ENCODE data around the gene CAMSAP2. TPM values are rescaled to one million over a fixed set of nuclear protein-coding genes. Genes with fewer than 3 reads are reported as not detected.

The CAMSAP2 gene
- polyA plus RNA-seq, 1 of the 3 experiments (the other 2 are of a cell fraction): 5.5 TPM

DNA sequence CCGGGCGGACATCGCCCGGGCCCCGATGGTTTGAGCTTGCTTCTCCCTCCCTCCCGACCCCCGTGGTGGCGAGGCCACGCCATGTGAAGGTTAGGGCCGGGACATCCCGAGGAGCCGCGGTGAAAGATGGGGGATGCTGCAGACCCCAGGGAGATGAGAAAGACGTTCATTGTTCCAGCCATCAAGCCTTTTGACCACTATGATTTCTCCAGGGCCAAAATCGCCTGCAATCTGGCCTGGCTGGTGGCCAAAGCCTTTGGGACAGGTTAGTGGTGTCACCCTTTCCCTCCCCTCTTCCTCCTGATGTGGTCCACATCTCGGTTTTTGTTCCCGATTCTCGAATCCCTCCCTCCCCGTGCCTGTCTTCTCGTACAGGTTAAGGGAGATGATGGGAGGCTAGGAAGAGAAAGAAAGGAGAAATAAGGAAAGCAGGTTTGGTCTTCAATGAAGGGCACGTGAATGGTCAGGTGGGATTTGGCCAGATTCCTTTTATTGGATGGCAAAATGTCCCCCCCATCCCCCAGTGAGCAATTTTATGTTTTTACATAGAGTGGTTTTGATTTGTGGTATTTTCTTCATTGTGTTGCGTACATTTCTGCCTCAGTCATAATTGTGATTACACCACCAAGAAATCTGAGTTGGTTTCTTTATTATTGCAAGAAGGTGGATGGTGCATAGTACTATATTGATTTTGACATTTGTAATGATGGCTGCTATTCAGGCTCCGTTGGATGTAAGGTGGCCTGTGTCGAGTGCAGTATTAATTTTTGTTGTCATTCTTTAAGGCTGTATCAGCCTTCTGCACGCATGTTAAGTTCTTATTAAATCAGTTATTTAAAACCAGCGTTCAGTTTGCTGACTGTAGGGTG lies 1.2 kb downstream of the CAMSAP2 start:
- peak overlapping the region; percentile 99 for H3K9ac ChIP-seq
- peaks cover 50% of the 10 kb centered on the region for H4K20me1 ChIP-seq (ENCODE audit: insufficient read depth)
- peak overlapping the region; percentile 66 to 98 for H3K4me3 ChIP-seq (ENCODE audit: low read depth in 2 of 2, low read length in 1 of 2)
- H3K79me2 ChIP-seq (ENCODE audit: insufficient read depth): peaks cover 54% of the 10 kb centered on the region
- peaks cover 6 to 21% of the 10 kb centered on the region in 2 experiments; a peak in 3 of 4 replicates for H3K4me1 ChIP-seq (ENCODE audit: control insufficient read depth in 1 of 2, insufficient read depth in 2 of 2, low read depth in 1 of 2, low read length in 1 of 2)
- H3K4me2 ChIP-seq: peak overlapping the region; percentile 92
- H3K36me3 ChIP-seq (replicated peaks in 1 of 2; ENCODE audit: control insufficient read depth in 1 of 2, insufficient read depth in 2 of 2, low read length in 1 of 2): peaks cover 0 to 9% of the 10 kb centered on the region in 2 experiments
- WGBS (ENCODE audit: low lambda C conversion rate): under 1% methylated on average over 23 of the region's 26 CpGs
- H3K9me2 ChIP-seq: no peaks in the 10 kb centered on the region
- H3K9me3 ChIP-seq: no peaks in the 10 kb centered on the region
- peaks cover 11% of the 10 kb centered on the region for H3F3A ChIP-seq (replicated peaks; ENCODE audit: insufficient read depth)
- H2AFZ ChIP-seq (ENCODE audit: low read depth): peak overlapping the region; percentile 66; the same call in 1 of the 2 replicates
- no peaks in the 10 kb centered on the region for H3K27me3 ChIP-seq (ENCODE audit: insufficient read depth)
- POLR2A ChIA-PET: interaction anchor here (0.6 to 3.7 kb wide), 3 partner anchors 11 to 115 kb away, joined by 3 to 20 read pairs (median 3); partner anchors contain the start of gene DDX59
- CTCF ChIA-PET: interaction anchor here (0.7 to 1.5 kb wide), 2 partner anchors 63 to 181 kb away, joined by 3 read pairs; no protein-coding TSS in a partner anchor
- no peak for DNase-seq
- peak overlapping the region; percentile 99 for H3K27ac ChIP-seq (ENCODE audit: low read depth in 2 of 2, low read length in 1 of 2)
- TF ChIP-seq, protein P1, sequence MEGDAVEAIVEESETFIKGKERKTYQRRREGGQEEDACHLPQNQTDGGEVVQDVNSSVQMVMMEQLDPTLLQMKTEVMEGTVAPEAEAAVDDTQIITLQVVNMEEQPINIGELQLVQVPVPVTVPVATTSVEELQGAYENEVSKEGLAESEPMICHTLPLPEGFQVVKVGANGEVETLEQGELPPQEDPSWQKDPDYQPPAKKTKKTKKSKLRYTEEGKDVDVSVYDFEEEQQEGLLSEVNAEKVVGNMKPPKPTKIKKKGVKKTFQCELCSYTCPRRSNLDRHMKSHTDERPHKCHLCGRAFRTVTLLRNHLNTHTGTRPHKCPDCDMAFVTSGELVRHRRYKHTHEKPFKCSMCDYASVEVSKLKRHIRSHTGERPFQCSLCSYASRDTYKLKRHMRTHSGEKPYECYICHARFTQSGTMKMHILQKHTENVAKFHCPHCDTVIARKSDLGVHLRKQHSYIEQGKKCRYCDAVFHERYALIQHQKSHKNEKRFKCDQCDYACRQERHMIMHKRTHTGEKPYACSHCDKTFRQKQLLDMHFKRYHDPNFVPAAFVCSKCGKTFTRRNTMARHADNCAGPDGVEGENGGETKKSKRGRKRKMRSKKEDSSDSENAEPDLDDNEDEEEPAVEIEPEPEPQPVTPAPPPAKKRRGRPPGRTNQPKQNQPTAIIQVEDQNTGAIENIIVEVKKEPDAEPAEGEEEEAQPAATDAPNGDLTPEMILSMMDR (IDR thresholded peaks at IDR 0.05): no peak
- TF ChIP-seq POLR2AphosphoS5 (IDR thresholded peaks at IDR 0.05; ENCODE audit: low read depth, low read length) (peak; percentile 31; the same call in 1 of the 2 replicates), GATA2 (CRISPR knock-in tag; IDR thresholded peaks at IDR 0.05) (no peak), MXI1 (IDR thresholded peaks at IDR 0.05; ENCODE audit: low read depth, low read length) (peak; percentile 10), EZH2phosphoT487 (IDR thresholded peaks at IDR 0.05; ENCODE audit: borderline replicate concordance, low read depth) (no peak), SMC3 (IDR thresholded peaks at IDR 0.05; ENCODE audit: low read depth, low read length) (no peak), NFIC (IDR thresholded peaks at IDR 0.05; ENCODE audit: borderline replicate concordance) (peak; percentile 34; the same call in 1 of the 2 replicates), FOSL2 (IDR thresholded peaks at IDR 0.05; ENCODE audit: borderline replicate concordance, low read depth) (no peak), RXRA (IDR thresholded peaks at IDR 0.05; ENCODE audit: borderline replicate concordance, low read depth) (no peak), GABPA (IDR thresholded peaks at IDR 0.05; ENCODE audit: low read depth) (no peak), ELF1 (IDR thresholded peaks at IDR 0.05) (no peak), YY1 (IDR thresholded peaks at IDR 0.05; ENCODE audit: low read depth) (no peak), SIN3A (IDR thresholded peaks at IDR 0.05; ENCODE audit: borderline replicate concordance, low read depth, low read length) (0 out of 2 replicates have a peak, but pooled peaks have one; percentile 27), CHD2 (IDR thresholded peaks at IDR 0.05; ENCODE audit: low read length, partially characterized antibody) (no peak)
- TF ChIP-seq, protein P2, sequence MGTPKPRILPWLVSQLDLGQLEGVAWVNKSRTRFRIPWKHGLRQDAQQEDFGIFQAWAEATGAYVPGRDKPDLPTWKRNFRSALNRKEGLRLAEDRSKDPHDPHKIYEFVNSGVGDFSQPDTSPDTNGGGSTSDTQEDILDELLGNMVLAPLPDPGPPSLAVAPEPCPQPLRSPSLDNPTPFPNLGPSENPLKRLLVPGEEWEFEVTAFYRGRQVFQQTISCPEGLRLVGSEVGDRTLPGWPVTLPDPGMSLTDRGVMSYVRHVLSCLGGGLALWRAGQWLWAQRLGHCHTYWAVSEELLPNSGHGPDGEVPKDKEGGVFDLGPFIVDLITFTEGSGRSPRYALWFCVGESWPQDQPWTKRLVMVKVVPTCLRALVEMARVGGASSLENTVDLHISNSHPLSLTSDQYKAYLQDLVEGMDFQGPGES (IDR thresholded peaks at IDR 0.05; ENCODE audit: low read depth, low read length): no peak
- TF ChIP-seq, protein P3, sequence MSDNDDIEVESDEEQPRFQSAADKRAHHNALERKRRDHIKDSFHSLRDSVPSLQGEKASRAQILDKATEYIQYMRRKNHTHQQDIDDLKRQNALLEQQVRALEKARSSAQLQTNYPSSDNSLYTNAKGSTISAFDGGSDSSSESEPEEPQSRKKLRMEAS (IDR thresholded peaks at IDR 0.05; ENCODE audit: low read depth): no peak
- TF ChIP-seq, protein P4, sequence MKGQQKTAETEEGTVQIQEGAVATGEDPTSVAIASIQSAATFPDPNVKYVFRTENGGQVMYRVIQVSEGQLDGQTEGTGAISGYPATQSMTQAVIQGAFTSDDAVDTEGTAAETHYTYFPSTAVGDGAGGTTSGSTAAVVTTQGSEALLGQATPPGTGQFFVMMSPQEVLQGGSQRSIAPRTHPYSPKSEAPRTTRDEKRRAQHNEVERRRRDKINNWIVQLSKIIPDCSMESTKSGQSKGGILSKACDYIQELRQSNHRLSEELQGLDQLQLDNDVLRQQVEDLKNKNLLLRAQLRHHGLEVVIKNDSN (IDR thresholded peaks at IDR 0.05; ENCODE audit: borderline replicate concordance, low read depth): no peak
- TF ChIP-seq, protein P5, sequence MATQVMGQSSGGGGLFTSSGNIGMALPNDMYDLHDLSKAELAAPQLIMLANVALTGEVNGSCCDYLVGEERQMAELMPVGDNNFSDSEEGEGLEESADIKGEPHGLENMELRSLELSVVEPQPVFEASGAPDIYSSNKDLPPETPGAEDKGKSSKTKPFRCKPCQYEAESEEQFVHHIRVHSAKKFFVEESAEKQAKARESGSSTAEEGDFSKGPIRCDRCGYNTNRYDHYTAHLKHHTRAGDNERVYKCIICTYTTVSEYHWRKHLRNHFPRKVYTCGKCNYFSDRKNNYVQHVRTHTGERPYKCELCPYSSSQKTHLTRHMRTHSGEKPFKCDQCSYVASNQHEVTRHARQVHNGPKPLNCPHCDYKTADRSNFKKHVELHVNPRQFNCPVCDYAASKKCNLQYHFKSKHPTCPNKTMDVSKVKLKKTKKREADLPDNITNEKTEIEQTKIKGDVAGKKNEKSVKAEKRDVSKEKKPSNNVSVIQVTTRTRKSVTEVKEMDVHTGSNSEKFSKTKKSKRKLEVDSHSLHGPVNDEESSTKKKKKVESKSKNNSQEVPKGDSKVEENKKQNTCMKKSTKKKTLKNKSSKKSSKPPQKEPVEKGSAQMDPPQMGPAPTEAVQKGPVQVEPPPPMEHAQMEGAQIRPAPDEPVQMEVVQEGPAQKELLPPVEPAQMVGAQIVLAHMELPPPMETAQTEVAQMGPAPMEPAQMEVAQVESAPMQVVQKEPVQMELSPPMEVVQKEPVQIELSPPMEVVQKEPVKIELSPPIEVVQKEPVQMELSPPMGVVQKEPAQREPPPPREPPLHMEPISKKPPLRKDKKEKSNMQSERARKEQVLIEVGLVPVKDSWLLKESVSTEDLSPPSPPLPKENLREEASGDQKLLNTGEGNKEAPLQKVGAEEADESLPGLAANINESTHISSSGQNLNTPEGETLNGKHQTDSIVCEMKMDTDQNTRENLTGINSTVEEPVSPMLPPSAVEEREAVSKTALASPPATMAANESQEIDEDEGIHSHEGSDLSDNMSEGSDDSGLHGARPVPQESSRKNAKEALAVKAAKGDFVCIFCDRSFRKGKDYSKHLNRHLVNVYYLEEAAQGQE (IDR thresholded peaks at IDR 0.05; ENCODE audit: low read depth, low read length): no peak
- TF ChIP-seq, protein P6, sequence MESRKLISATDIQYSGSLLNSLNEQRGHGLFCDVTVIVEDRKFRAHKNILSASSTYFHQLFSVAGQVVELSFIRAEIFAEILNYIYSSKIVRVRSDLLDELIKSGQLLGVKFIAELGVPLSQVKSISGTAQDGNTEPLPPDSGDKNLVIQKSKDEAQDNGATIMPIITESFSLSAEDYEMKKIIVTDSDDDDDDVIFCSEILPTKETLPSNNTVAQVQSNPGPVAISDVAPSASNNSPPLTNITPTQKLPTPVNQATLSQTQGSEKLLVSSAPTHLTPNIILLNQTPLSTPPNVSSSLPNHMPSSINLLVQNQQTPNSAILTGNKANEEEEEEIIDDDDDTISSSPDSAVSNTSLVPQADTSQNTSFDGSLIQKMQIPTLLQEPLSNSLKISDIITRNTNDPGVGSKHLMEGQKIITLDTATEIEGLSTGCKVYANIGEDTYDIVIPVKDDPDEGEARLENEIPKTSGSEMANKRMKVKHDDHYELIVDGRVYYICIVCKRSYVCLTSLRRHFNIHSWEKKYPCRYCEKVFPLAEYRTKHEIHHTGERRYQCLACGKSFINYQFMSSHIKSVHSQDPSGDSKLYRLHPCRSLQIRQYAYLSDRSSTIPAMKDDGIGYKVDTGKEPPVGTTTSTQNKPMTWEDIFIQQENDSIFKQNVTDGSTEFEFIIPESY (IDR thresholded peaks at IDR 0.05; ENCODE audit: borderline replicate concordance, low read depth): no peak
- TF ChIP-seq, protein P7, sequence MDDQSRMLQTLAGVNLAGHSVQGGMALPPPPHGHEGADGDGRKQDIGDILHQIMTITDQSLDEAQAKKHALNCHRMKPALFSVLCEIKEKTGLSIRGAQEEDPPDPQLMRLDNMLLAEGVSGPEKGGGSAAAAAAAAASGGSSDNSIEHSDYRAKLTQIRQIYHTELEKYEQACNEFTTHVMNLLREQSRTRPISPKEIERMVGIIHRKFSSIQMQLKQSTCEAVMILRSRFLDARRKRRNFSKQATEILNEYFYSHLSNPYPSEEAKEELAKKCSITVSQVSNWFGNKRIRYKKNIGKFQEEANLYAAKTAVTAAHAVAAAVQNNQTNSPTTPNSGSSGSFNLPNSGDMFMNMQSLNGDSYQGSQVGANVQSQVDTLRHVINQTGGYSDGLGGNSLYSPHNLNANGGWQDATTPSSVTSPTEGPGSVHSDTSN (IDR thresholded peaks at IDR 0.05): peak; percentile 19; the same call in 1 of the 2 replicates
